GM12891 (cell line): Measurements from ENCODE around the gene CNIH2.
"Not testable (repeated sequence)": the region's sequence is repeated elsewhere in the genome, so short reads cannot be mapped to it uniquely, and the experiment has no call there.

Experiments
- DNase-seq: peaks from one replicate; pipeline ENCODE4 v3.0.0; 2011; ENCODE audit warnings: low spot score; ENCODE audit not compliant: insufficient read length
- FAIRE-seq: peaks from 2 replicates; lab custom pipeline; 2011; peaks lifted over from hg19 to GRCh38; lab: Jason Lieb, UNC
- PAX5 ChIP-seq: IDR thresholded peaks from 2 replicates; pipeline ENCODE4 v1.6.1; 2011; ENCODE audit warnings: low read length, moderate library complexity, mild to moderate bottlenecking; ENCODE audit not compliant: insufficient read depth, severe bottlenecking
- POLR2A ChIP-seq: IDR thresholded peaks from 2 replicates; pipeline ENCODE4 v1.6.1; 2011; ENCODE audit warnings: low read depth, low read length, control low read depth
- POLR2AphosphoS5 ChIP-seq: IDR thresholded peaks from 2 replicates; pipeline ENCODE4 v1.6.1; 2011; ENCODE audit warnings: low read depth, low read length, control low read depth
- POU2F2 ChIP-seq: IDR thresholded peaks from 2 replicates; pipeline ENCODE4 v1.6.1; 2011; ENCODE audit warnings: low read depth, mild to moderate bottlenecking, control low read depth, low read length, moderate library complexity
- SPI1 ChIP-seq: IDR thresholded peaks from 2 replicates; pipeline ENCODE4 v1.6.1; 2011; ENCODE audit warnings: low read depth, low read length, control low read depth
- TAF1 ChIP-seq: IDR thresholded peaks from 2 replicates; pipeline ENCODE4 v1.6.1; 2011; ENCODE audit warnings: low read depth, low read length, control low read depth

The CNIH2 gene

GRCh38 chr11:66275984-66276612 is 1.9 kb upstream of the CNIH2 start:
- no peak for DNase-seq
- FAIRE-seq: no peak
- TF ChIP-seq POLR2AphosphoS5 (no peak), POLR2A (no peak), PAX5 (no peak)

GRCh38 chr11:66276619-66277018 is 1.4 kb upstream of the CNIH2 start:
- TF ChIP-seq POLR2AphosphoS5: 0 out of 2 replicates have a peak, but pooled peaks have one; percentile 20
- DNase-seq, FAIRE-seq: not testable (repeated sequence)

- not testable (repeated sequence) for DNase-seq, FAIRE-seq
These were observed 911 bp upstream of the CNIH2 start for GRCh38 chr11:66277064-66277463.

- no peak for DNase-seq
- TF ChIP-seq POU2F2 (no peak), PAX5 (no peak), POLR2A (peak; percentile 29; the same call in 1 of the 2 replicates)
- FAIRE-seq: no peak
These were observed 552 bp downstream of the CNIH2 start for GRCh38 chr11:66278363-66279091.

- no peak for DNase-seq
- TF ChIP-seq POU2F2: no peak
- no peak for FAIRE-seq
These were observed 1.2 kb downstream of the CNIH2 start for GRCh38 chr11:66279092-66279734.

- DNase-seq (no peak), FAIRE-seq (no peak)
- no peak for TF ChIP-seq PAX5
- TF ChIP-seq POLR2AphosphoS5: no peak
- no peak for TF ChIP-seq TAF1
These were observed 2.5 kb downstream of the CNIH2 start for GRCh38 chr11:66280428-66280827.

- FAIRE-seq (no peak), DNase-seq (no peak)
- TF ChIP-seq SPI1: no peak
- TF ChIP-seq POU2F2: no peak
- no peak for TF ChIP-seq TAF1
- TF ChIP-seq POLR2A: no peak
- TF ChIP-seq POLR2AphosphoS5: no peak
- no peak for TF ChIP-seq PAX5
These were observed 3.0 kb downstream of the CNIH2 start for GRCh38 chr11:66281001-66281400.

GRCh38 chr11:66281776-66282467 is 3.9 kb downstream of the CNIH2 start:
- FAIRE-seq: no peak
- no peak for DNase-seq
- no peak for TF ChIP-seq POLR2A
- TF ChIP-seq POU2F2: no peak
- no peak for TF ChIP-seq PAX5
- TF ChIP-seq POLR2AphosphoS5: no peak; the same call in 1 of the 2 replicates
- TF ChIP-seq TAF1: no peak
- no peak for TF ChIP-seq SPI1

GRCh38 chr11:66282468-66283455 is 4.8 kb downstream of the CNIH2 start:
- no peak for TF ChIP-seq POLR2A
- 0 out of 2 replicates have a peak, but pooled peaks have one; percentile 18 for TF ChIP-seq POU2F2
- TF ChIP-seq SPI1: peak; percentile 57; the same call in 1 of the 2 replicates
- TF ChIP-seq POLR2AphosphoS5: peak; percentile 14; the same call in 1 of the 2 replicates
- peak; percentile 12 for TF ChIP-seq PAX5
- no peak for TF ChIP-seq TAF1
- DNase-seq (peak; percentile 99), FAIRE-seq (peak; percentile 100)
